ENCODE results near the gene GOSR2.

GRCh38 chr17:46963571-46963970 lies 40.6 kb downstream of the GOSR2 start:
- TF ChIP-seq EZH2 (IDR thresholded peaks at IDR 0.05; ENCODE audit: low read length) (no peak), CTCF (optimal IDR thresholded peaks at IDR 0.05 in 1 of 3, IDR thresholded peaks at IDR 0.05 in 1 of 3, conservative IDR thresholded peaks at IDR 0.05 in 1 of 3; ENCODE audit: extremely low read depth in 1 of 3, insufficient read depth in 2 of 3, low read length in 3 of 3) (no peak)

Measured in keratinocyte (primary cell).